H1 (cell line): Measurements from ENCODE around the gene CCL3. TPM values are rescaled to one million over a fixed set of nuclear protein-coding genes. Genes with fewer than 3 reads are reported as not detected.
"Not testable (repeated sequence)": the region's sequence is repeated elsewhere in the genome, so short reads cannot be mapped to it uniquely, and the experiment has no call there.

Source experiments
- CTCF ChIA-PET: fragments of 300-600 bp; sonication (Branson Sonifier 250); formaldehyde crosslinking; loops from one replicate; lab custom pipeline; 2021; ENCODE audit not compliant: partially characterized antibody; lab: Charles Lee
- POLR2A ChIA-PET: fragments of 300-600 bp; sonication (Branson Sonifier 250); formaldehyde crosslinking; loops from one replicate; lab custom pipeline; 2021; ENCODE audit warnings: inconsistent platforms; ENCODE audit not compliant: partially characterized antibody; lab: Charles Lee
- DNase-seq, 2 experiments: peaks; one replicate each; pipeline versions ENCODE4 v3.0.0 to v3.0.0-alpha.2; 2010 to 2022; ENCODE audit warnings: low spot score in 2 of 2, low read depth in 1 of 2, mixed read lengths in 1 of 2
- FAIRE-seq: peaks from 2 replicates; lab custom pipeline; 2011; peaks lifted over from hg19 to GRCh38; lab: Jason Lieb, UNC
- H2AFZ ChIP-seq: 2 replicates; pipeline ENCODE4 v1.8.1; 2012; ENCODE audit warnings: low read length, inconsistent platforms
- H2AK5ac ChIP-seq: 2 replicates; pipeline ENCODE4 v1.6.1; 2013; ENCODE audit warnings: low read depth, low read length
- H2BK120ac ChIP-seq: replicated peaks from 2 replicates; pipeline ENCODE3; 2013; ENCODE audit warnings: low read depth, low read length, inconsistent platforms
- H2BK12ac ChIP-seq: 2 replicates; pipeline ENCODE4 v1.6.1; 2013; ENCODE audit warnings: low read depth, low read length
- H2BK15ac ChIP-seq: 2 replicates; pipeline ENCODE4 v1.6.1; 2013; ENCODE audit warnings: low read length
- H2BK20ac ChIP-seq: 2 replicates; pipeline ENCODE4 v1.6.1; 2013; ENCODE audit warnings: low read length
- H2BK5ac ChIP-seq: 2 replicates; pipeline ENCODE4 v1.6.1; 2013; ENCODE audit warnings: low read depth, low read length
- H3K14ac ChIP-seq: 2 replicates; pipeline ENCODE4 v1.6.1; 2013; ENCODE audit warnings: inconsistent platforms; ENCODE audit not compliant: insufficient read length
- H3K18ac ChIP-seq: 2 replicates; pipeline ENCODE4 v1.6.1; 2013; ENCODE audit warnings: low read length; ENCODE audit errors: extremely low read depth
- H3K23ac ChIP-seq: 2 replicates; pipeline ENCODE4 v1.6.1; 2013; ENCODE audit warnings: inconsistent platforms; ENCODE audit not compliant: insufficient read length
- H3K23me2 ChIP-seq: 2 replicates; pipeline ENCODE4 v1.6.1; 2013; ENCODE audit warnings: low read depth, low read length
- H3K27ac ChIP-seq: 2 replicates; pipeline ENCODE4 v1.6.1; 2011; ENCODE audit warnings: low read depth, low read length, inconsistent platforms
- H3K27me3 ChIP-seq, 4 experiments: replicated peaks in 1 of 4; 1 replicate in 1 of 4; 2 replicates in 3 of 4; pipeline versions ENCODE4 v1.6.1 to v1.8.1; 2011 to 2013; ENCODE audit warnings: low read length in 3 of 4, mild to moderate bottlenecking in 3 of 4, inconsistent platforms in 2 of 4, mixed read lengths in 2 of 4, moderate library complexity in 1 of 4; ENCODE audit not compliant: control insufficient read depth in 3 of 4, insufficient read depth in 3 of 4; ENCODE audit errors: extremely low read depth in 1 of 4
- H3K36me3 ChIP-seq, 4 experiments: 2 replicates each; pipeline versions ENCODE4 v1.6.1 to v1.8.1; 2011 to 2013; ENCODE audit warnings: mild to moderate bottlenecking in 4 of 4, low read length in 3 of 4, moderate library complexity in 2 of 4, control low read depth in 1 of 4, inconsistent platforms in 1 of 4; ENCODE audit not compliant: insufficient read depth in 4 of 4, control insufficient read depth in 2 of 4
- H3K4ac ChIP-seq: replicated peaks from 2 replicates; pipeline ENCODE3; 2013; ENCODE audit warnings: low read length, low read depth, mixed read lengths, inconsistent platforms; ENCODE audit not compliant: insufficient read length
- H3K4me1 ChIP-seq, 4 experiments: replicated peaks in 1 of 4; 1 replicate in 1 of 4; 2 replicates in 3 of 4; pipeline versions ENCODE4 v1.6.1 to v1.8.1; 2011 to 2013; ENCODE audit warnings: low read length in 3 of 4, inconsistent platforms in 2 of 4, mixed read lengths in 1 of 4; ENCODE audit not compliant: insufficient read depth in 4 of 4, control insufficient read depth in 3 of 4
- H3K4me2 ChIP-seq, 2 experiments: 2 replicates each; pipeline versions ENCODE4 v1.6.1 to v1.8.1; 2011 to 2013; ENCODE audit warnings: low read depth in 2 of 2, low read length in 2 of 2, control low read depth in 1 of 2, inconsistent platforms in 1 of 2, mild to moderate bottlenecking in 1 of 2; ENCODE audit not compliant: insufficient read depth in 1 of 2
- H3K4me3 ChIP-seq, 4 experiments: fragments of 200-600, 300-600 bp in 1 of 4; sonication (generic), shearing (Covaris generic), sonication (Bioruptor Twin) in 1 of 4; 2 replicates each; pipeline versions ENCODE4 v1.5.1 to v1.8.1; 2011 to 2016; ENCODE audit warnings: low read length in 4 of 4, low read depth in 3 of 4, control low read depth in 2 of 4, inconsistent platforms in 2 of 4, mild to moderate bottlenecking in 2 of 4, mixed read lengths in 1 of 4, moderate library complexity in 1 of 4; ENCODE audit not compliant: insufficient read depth in 2 of 4; ENCODE audit errors: extremely low read depth in 1 of 4
- H3K56ac ChIP-seq: replicated peaks from 2 replicates; pipeline ENCODE3; 2013; ENCODE audit warnings: low read depth, mild to moderate bottlenecking, mixed read lengths, low read length, inconsistent platforms; ENCODE audit not compliant: insufficient read length
- H3K79me1 ChIP-seq: 2 replicates; pipeline ENCODE4 v1.6.1; 2013; ENCODE audit warnings: low read depth, low read length, control low read depth
- H3K79me2 ChIP-seq, 2 experiments: 2 replicates each; pipeline versions ENCODE4 v1.6.1 to v1.8.1; 2012 to 2013; ENCODE audit warnings: low read length in 2 of 2, mild to moderate bottlenecking in 2 of 2, inconsistent platforms in 1 of 2; ENCODE audit not compliant: insufficient read depth in 2 of 2, control insufficient read depth in 1 of 2
- H3K9ac ChIP-seq, 4 experiments: replicated peaks in 1 of 4; 1 replicate in 1 of 4; 2 replicates in 3 of 4; pipeline versions ENCODE4 v1.6.1 to v1.8.1; 2011 to 2013; ENCODE audit warnings: low read depth in 3 of 4, low read length in 3 of 4, control low read depth in 2 of 4, mild to moderate bottlenecking in 2 of 4, moderate library complexity in 2 of 4, inconsistent platforms in 1 of 4; ENCODE audit errors: extremely low read depth in 1 of 4
- H3K9me3 ChIP-seq, 2 experiments: 2 replicates each; pipeline versions ENCODE4 v1.6.1 to v1.8.1; 2012 to 2013; ENCODE audit warnings: mild to moderate bottlenecking in 2 of 2, moderate library complexity in 2 of 2, control low read depth in 1 of 2, inconsistent platforms in 1 of 2, low read depth in 1 of 2, low read length in 1 of 2, mixed read lengths in 1 of 2; ENCODE audit not compliant: insufficient read depth in 2 of 2
- H4K20me1 ChIP-seq, 2 experiments: replicated peaks in 1 of 2; 2 replicates each; pipeline versions ENCODE3 to v1.8.1; 2011 to 2013; ENCODE audit warnings: inconsistent platforms in 2 of 2, low read length in 2 of 2, mild to moderate bottlenecking in 1 of 2; ENCODE audit not compliant: insufficient read depth in 2 of 2, control insufficient read depth in 1 of 2
- H4K5ac ChIP-seq: 2 replicates; pipeline ENCODE4 v1.6.1; 2013; ENCODE audit warnings: low read length, low read depth, mixed read lengths, inconsistent platforms; ENCODE audit not compliant: insufficient read length
- H4K8ac ChIP-seq: 2 replicates; pipeline ENCODE4 v1.8.0; 2013; ENCODE audit warnings: mild to moderate bottlenecking, moderate library complexity, low read length, inconsistent platforms; ENCODE audit not compliant: insufficient read depth; ENCODE audit errors: extremely low read depth
- H4K91ac ChIP-seq: replicated peaks from 2 replicates; pipeline ENCODE3; 2013; ENCODE audit warnings: low read length, mixed read lengths, inconsistent platforms; ENCODE audit not compliant: insufficient read length
- WGBS, 2 experiments: shearing (Covaris generic) in 1 of 2; methylation state at CpG; one replicate each; pipeline versions ENCODE4 v1.1.6 to v1.1.7; 2013 to 2015; ENCODE audit warnings: low lambda C conversion rate in 2 of 2, mixed read lengths in 2 of 2, inconsistent platforms in 1 of 2, low coverage in 1 of 2, missing lambda C conversion rate in 1 of 2; ENCODE audit not compliant: insufficient replicate concordance in 2 of 2, insufficient coverage in 1 of 2, insufficient read length in 1 of 2; ENCODE audit errors: extremely low coverage in 1 of 2, missing lambda C conversion rate in 1 of 2; 5-methylcytosine and 5-hydroxymethylcytosine counted together
- polyA plus RNA-seq, 7 experiments: library from polyadenylated mRNA; depleted of rRNA in 3 of 7; stranded (reverse) in 5 of 7; unstranded in 2 of 7; fragments of >200 nt in 5 of 7; fragments of 200-250 nt in 2 of 7; gene quantifications; 1 replicate in 5 of 7; 2 replicates in 1 of 7; 4 replicates in 1 of 7; pipeline versions ENCODE4 v1.2.1 to v1.2.3, GENCODE V29; 2011 to 2013; ENCODE audit warnings: missing spikeins in 2 of 7, mixed read lengths in 2 of 7
- total RNA-seq: library from RNA; stranded (reverse); fragmentation: NEBNext Ultra II Directional; extraction: Animal tissue kit (Norgen Biotek cat#: 25700); gene quantifications from 2 replicates; pipeline ENCODE4 v1.2.1, GENCODE V29; 2021

CCL3 gene
- total and polyA plus RNA-seq, 2 of the 8 experiments (the other 6 are each of a cell fraction or from before 2014, with no cell fraction given) = not detected

DNA sequence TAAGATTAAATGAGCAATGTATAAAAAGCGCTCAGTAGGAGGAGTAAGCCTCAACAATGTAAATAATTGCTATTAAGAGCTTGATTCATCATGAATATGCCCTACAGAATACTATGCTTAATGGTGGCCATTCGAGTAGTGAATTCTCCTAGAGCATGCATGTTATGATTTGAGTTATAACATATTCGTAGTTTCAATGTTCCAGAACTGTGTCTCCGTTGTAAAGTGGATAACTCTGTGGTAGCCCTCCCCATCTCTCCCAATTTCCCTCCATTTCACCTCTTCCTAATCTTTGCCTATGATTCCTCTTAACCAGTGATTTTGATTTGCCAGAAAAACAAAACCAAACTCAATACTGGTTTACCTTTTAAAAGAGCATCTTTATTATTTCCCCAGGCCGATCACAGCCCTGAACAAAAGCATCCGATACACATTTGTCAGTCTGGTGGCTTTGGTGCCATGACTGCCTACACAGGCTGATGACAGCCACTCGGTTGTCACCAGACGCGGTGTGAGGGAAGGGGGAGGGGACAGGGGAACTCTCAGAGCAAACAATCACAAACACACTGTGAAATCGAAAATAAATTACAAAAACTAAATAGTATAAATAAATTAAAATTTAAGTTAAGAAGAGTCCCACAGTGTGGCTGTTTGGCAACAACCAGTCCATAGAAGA lies 1.9 kb downstream of the CCL3 start:
- H3K9me3 ChIP-seq, H3K18ac ChIP-seq, H3K4me1 ChIP-seq, H2AFZ ChIP-seq, H3K4me2 ChIP-seq, H3K4me3 ChIP-seq, H3K36me3 ChIP-seq, H3K79me1 ChIP-seq, H2BK120ac ChIP-seq, H3K4ac ChIP-seq, H4K91ac ChIP-seq, H3K9ac ChIP-seq, H2BK5ac ChIP-seq, H4K5ac ChIP-seq, H2BK12ac ChIP-seq, H3K14ac ChIP-seq, H3K23ac ChIP-seq, H3K27ac ChIP-seq, H4K20me1 ChIP-seq, H3K23me2 ChIP-seq, FAIRE-seq, H4K8ac ChIP-seq, H3K79me2 ChIP-seq, H2BK15ac ChIP-seq, H2AK5ac ChIP-seq, H3K27me3 ChIP-seq, H3K56ac ChIP-seq, POLR2A ChIA-PET, DNase-seq, H2BK20ac ChIP-seq: not testable (repeated sequence)
- 95% methylated on average over 9 of the region's 10 CpGs; no CpG with 5 or more reads in 1 of the 2 experiments for WGBS, 2 experiments
- CTCF ChIA-PET = interaction anchor here (0.9 to 1.3 kb wide), 3 partner anchors 15 to 32 kb away, joined by 3 to 9 read pairs (median 4); no protein-coding TSS in a partner anchor

DNA sequence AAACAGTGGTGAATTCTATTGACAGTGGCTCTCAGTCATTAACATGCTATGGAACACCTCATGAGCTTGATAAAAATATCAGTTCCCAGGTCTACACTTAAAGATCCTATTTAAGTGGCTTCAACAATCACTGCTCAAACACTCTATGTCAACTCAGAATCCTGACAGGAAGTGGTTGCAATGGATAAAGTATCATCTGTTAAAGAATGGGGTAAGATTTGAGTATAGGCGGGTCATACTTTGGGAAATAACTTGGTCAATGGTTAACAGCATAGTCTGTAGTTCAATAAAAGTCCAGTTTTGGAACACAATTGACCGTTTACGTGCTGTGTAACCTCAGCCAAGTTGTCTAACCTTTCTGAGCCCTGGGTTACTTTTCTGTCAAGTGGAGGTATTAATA lies 2.5 kb downstream of the CCL3 start:
- H3K4ac ChIP-seq, H2BK12ac ChIP-seq, H2AFZ ChIP-seq, POLR2A ChIA-PET, H2AK5ac ChIP-seq, H4K91ac ChIP-seq, H4K20me1 ChIP-seq, CTCF ChIA-PET, H3K23ac ChIP-seq, H2BK15ac ChIP-seq, H2BK120ac ChIP-seq, FAIRE-seq, H3K4me2 ChIP-seq, H3K23me2 ChIP-seq, H3K9ac ChIP-seq, H4K5ac ChIP-seq, H3K4me1 ChIP-seq, H4K8ac ChIP-seq, H3K27ac ChIP-seq, H3K79me1 ChIP-seq, H3K79me2 ChIP-seq, H3K56ac ChIP-seq, H3K14ac ChIP-seq, H3K27me3 ChIP-seq, DNase-seq, H3K4me3 ChIP-seq, H3K9me3 ChIP-seq, H2BK20ac ChIP-seq, H3K36me3 ChIP-seq, H3K18ac ChIP-seq, H2BK5ac ChIP-seq: not testable (repeated sequence)
- WGBS, 2 experiments = 71% methylated on average over 1 of the region's 3 CpGs; no CpG with 5 or more reads in 1 of the 2 experiments
